Stimulated activated CD4-positive, alpha-beta T cell treated with anti-CD3 and anti-CD28 coated beads, TNF-alpha, amount 100 ng/mL, for 48 hours (primary cell): ENCODE measurements around the gene CRYGN.

ENCODE experiments used
- DNase-seq, 3 donors: peaks; one replicate each; pipeline ENCODE4 v3.0.0-alpha.2; 2020; ENCODE audit warnings: low read depth in 3 of 3

The CRYGN gene, protein sequence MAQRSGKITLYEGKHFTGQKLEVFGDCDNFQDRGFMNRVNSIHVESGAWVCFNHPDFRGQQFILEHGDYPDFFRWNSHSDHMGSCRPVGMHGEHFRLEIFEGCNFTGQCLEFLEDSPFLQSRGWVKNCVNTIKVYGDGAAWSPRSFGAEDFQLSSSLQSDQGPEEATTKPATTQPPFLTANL

DNA sequence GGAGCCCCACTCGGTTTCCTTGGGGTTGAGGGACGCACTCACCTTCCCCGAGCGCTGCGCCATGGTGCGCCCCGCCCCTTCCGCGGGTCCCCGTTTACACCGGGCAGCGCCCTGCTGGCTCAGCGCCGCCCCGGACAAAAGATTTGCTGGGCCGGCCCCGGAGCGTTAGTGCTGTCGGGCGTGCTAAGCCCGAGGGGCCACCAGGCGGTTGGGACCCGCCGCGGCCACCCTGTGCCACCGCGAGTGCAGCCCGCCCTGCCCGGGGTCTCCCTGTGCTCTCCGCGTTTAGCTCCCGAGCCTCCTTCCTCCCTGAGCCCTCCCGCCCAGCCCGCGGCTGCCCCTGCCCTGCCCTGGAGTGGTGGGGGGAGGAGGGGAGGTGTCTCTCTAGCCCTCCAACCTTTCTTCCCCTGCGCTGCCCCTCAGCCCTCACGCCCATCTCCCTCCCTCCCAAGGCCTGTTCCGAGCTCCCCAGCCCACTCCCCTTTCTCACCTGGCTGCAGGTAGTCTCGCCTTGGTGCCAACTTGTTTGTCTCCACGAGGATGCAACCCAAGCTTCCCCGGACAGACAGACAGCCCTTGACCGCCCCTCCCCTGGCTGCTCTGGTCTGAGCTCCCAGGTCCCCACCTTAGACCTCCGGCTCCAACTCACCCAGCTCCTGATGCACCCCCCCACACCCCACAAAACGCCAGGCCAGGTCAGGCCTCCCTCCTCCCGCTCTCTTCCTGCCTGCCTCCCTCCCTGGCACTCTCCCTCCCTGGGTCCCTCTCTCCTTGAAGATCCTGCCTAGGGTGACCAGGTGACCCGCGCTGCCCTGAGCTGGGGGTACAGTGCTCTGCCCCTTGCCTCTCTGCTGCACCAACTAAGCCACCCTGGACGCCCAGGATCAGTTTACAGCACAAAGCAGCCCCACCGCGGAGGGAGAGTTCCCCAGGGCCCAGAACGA is at the start of gene CRYGN:
Gene CRYGN, minus strand, starts transcription at position 287 of the 944 bp plus-strand sequence. Its CDS starts 224 bp downstream, at position 63.
- no peak for DNase-seq

DNA sequence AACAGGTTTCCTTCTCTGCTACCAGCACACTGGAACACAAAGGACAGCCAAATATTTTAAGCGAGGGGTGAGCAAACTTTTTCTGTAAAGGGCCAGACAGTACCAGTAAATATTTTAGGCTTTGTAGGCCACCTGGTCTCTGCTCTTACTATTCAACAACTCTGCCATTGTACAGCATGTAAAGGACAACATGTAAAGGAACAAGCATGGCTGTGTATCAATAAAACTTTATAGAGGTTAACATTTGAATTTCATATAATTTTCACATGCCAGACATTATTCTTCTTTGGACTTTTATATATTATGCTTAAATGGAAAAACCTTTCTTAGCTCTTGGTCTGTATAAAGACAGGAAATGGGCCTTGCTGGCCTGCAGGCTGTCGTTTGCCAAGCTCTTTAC is 49.6 kb upstream of the CRYGN start:
- DNase-seq, result no peak

DNA sequence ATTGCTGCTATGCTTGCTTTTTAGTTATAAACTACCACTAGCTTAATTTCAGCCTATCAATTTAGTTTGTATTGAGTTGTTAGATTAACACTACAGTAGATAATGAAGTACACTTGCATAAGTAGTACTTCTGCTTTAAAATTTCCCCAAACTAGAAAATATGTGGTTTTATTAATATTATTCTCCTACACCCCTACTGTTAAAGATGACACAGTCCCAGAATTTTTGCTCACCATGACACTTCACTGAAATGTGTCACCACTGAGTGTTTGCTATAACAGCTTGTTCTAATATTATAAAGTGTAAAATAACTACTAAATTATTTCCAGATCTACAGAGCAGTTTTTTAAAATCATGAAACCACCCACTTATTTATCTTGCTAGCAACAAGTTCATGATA is 48.2 kb upstream of the CRYGN start:
- DNase-seq, result no peak

DNA sequence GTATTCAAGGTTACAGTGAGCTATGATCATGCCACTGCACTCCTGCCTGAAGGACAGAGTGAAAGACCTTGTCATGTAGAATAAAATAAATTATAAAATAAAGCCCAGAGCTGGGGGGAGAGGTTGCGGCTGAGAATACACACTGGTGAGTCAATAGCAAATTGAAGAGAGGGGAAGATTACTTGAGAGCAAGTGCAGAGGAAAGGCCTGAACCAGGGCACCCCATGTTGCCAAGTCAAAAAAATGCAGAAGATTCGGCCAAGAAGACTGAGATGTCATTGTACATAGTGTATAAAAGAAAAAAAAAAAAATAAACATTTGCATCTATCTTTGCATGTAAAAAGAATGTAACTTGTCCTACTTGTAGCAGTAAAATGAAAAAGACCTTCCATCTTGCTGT is 47.3 kb upstream of the CRYGN start:
- no peak for DNase-seq

DNA sequence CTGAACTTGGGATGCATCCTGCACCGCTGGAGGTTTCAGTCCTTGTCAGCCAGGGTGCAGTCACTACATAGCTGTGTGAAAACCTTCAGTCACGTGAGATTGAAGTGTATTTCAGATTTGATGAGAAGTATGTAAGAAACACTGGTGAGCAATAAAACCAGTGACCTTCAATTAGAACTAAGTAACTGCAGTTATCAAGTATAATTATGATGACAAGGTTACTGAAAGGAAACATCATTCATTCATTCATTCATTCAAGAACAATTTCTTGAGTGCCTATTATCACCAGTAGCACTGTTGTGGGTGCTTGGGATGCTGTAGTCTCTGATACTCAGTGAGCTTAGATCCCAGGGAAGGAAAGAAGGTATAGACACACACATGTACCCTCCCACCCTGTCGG is 46.1 kb upstream of the CRYGN start:
- DNase-seq, result no peak

DNA sequence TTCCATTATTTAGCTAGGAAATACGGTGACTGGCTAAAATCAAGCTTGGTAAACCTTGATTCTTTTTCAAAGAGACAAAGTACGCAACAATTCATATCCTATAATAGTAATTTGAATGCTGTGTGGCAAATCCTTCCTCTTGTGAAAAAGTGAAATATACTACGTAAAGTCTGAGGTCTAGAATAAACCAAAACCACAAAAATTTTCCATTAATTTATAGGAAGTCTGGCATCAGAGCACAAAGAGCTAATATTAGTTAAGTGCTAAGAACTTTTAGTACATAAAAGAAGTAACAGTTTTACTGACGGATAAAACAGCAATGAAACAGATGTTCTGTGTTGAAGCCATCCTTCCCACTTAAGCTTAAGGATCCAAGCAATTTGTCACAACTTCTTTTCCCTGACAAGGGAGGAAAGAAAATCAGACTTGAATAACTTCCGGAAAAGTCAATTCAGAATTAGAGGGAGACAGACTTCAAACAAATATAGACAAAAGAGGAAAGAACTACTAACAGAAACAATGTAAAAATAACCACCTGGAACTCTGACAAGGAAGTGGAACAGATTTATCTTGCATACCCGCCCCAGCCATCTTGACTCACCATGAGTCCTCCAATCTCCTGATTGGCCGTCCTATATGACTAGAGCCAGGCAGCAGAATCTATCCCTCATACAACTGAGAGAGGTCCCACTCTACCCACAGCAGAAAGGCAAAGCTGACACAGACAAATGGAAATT is 45.2 kb upstream of the CRYGN start:
- DNase-seq, result peak in 2 of 3 donors; percentile 19 to 33

DNA sequence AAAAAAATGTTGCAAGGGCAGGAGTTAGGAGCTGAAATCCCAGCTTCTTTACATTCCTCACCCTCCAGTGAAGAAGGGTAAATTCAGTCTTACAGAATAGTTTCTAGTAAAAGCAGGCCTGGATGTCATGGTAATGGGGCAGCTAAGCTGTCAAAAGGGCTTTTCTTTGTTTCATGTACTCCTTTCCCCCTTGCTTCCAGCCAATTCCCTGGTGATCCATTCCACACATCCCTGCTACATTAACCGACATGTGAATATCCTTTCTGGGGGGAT is 43.7 kb upstream of the CRYGN start:
- no peak for DNase-seq

DNA sequence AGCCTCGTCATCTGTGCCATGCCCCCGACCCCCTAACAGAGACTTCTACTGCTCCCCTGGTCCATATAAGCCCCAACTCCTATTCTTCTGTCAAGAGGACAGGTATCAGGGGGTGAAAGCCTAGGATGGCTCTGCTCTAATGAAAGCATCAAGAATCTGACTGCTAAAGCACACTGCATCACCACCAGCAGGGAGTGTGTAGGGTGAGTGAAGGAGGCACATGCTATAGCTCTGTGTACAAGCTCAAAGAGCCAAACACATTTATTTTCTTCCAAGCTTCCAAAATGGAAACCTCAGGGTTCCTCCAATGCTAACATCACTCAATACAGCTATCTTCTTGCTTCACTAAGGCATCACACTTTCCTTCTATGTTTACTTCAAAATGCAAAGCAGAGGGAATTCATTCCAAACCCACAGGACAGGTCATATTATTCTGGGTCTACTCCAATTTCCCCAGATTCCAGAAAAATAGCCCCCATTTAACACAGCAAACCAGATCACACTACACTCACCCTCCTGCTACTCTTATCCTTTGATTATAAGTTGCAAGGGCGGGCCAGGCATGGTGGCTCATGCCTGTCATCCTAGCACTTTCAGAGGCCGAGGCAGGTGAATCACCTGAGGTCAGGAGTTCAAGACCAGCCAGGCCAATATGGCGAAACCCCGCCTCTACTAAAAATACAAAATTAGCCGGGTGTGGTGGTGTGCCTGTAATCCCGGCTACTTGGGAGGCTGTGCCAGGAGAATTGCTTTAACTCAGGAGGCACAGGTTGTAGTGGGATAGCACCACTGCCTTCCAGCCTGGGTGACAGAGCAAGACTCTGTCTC is 43.2 kb upstream of the CRYGN start:
- no peak for DNase-seq

DNA sequence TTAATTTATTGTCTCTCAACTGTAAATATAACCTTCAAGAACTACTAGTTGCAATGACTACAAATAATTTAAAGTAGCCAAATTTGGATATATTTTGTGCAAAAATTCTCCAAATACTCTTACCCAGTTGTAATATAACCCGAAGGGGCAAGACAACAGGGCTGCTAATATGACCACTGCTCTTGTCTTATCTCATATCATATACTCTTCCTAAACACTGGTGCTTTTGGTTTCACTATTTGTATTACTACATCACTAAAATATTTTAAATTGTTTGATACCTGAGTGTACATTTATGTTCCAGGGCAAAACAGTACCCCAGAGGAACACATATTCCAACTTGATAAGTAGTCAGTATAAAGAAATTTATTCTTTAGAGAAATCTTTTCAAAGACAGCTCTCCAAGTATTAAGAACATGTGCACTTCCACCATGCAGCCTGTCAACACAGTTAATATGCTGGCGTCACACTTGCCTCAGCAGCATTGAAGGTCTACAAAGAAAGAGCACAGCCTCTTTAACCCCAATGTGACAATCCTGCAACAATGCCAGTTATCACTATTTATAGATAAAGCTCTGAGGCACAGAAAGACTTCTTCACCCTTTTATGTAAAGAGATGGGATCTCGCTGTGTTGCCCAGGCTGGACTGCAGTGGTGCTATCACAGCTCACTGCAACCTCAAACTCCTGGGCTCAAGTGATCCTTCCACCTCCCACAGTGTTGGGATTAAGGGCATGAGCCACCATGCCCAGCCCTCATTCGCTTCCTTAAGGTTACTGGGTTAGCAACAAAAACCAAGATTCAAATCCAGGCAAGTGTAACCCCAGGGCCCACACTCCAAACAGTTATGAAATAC is 41.9 kb upstream of the CRYGN start:
- DNase-seq, result no peak

DNA sequence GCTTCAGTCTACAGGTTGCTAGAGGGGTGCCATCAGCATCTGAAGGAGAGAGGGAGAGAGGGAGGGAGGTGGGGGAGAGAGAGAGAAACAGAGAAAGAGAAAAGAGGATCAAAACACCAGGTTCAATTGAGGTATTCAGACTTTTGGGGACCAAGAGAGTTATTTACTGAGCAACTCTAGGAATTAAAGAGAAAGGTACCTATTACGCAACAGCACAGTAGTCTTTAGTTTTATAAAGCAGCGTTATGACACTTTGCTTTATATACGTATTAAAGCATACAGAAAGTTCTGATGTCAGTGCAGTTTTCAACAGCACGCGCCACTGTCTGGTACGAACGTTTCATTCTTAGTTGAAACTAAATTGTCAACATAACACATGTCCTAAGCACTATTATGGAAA is 37.9 kb upstream of the CRYGN start:
- DNase-seq, result no peak

DNA sequence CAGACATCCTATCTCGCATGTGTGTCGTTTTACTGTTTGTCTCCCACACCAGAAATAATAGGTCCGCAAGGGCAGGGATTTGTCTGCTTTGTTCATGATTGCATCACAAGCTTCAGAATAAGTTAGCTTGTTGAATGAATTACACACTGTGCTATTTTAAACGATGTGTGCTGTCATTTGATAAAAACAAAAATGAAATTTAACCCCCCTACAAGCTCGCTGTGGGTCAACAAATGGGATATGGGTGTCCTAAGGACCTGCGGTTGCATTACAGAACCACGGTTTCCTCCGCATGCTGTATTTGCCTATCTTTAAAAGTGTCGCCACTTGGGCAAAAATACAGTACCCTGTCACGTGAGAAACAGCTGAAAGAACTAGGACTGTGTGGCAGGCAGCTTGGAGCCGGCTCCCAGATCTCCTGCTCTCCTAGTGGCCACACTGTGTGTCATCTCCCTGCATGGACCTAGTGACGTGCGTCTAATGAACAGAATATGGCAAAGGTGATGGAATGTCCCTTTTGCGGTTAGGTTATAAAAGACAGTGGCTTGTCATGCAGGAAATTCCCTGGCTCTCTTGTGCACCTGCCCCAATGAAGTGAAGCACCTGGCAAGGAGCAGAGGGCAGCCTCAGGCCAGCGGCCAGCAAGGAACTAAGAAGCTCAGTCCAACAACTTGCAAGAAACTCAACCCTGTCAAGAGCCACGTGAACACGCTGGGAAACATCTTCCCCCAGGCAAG is 32.9 kb upstream of the CRYGN start:
- DNase-seq, result no peak

DNA sequence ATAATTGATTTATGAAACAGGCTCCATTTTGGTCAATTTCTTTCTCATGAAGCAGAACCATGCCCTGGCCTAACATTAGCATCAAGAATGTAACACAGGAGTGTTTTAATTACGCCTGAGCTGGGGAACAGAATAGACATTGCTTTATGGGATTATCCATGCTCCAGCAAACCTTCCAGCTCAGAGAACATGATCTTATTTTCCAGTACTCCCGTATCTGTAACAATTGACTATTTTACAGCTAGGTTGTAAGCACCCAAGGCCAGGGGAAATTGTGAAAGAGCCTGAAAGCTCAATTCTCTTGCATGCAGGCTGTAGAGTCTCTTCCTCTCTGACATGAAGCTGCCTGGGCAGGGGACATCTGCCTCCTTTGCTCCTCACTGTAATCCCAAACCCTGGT is 30.8 kb upstream of the CRYGN start:
- no peak for DNase-seq

DNA sequence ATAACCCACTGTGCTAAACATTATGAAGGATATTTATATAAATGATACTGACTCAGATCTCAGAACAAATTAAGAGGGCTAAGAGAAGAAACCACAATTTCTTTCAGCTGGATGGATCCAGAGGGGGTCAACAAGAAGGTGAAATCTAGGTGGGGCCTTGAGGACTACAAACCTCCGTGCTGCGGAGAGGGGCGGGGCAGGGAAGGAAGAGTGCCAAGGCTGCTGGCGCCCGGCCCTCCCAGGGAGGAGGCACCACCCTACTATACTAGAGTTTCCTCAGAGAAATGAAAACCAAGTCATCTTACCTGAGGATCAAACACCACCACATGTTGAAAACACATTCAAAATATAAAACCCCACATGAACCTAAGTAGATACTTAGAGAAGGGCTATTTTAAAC is 29.3 kb upstream of the CRYGN start:
- no peak for DNase-seq

DNA sequence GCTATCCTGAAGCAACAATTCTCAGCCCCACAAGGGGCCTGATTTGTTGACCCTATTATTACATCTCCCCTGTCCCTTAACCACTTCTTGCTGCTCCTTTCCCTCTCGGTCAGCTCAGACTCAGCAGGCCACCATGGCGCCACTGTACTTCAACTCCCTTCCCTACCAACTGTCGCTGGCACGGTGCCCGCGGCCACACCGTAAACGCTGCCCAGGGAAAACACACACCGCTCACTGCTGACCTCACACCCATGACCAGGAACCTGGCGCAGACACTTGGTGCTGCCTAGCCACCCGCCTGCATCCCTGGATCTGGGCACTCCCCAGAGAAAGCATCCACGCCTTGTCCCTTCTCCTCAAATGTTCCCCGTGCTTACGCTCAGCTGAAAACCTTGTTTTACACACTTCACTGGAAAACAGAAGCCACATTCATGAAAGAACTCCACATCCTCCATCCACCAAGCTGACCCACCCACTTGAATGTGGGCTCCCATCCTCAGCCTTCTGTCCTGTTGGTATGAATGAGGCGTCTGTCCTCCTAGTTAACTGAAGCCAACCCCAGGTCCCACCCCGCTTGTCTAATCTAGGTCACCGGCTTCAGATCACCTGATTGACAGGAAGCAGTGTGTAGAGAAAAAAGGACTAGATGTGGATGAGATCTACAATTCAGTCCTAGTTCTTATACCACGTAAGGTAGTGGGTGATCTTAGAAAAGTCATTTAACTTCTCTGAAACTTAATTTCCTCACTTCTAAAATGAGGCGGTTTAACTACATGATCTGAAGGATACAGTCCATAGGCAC is 28.5 kb upstream of the CRYGN start:
- no peak for DNase-seq

DNA sequence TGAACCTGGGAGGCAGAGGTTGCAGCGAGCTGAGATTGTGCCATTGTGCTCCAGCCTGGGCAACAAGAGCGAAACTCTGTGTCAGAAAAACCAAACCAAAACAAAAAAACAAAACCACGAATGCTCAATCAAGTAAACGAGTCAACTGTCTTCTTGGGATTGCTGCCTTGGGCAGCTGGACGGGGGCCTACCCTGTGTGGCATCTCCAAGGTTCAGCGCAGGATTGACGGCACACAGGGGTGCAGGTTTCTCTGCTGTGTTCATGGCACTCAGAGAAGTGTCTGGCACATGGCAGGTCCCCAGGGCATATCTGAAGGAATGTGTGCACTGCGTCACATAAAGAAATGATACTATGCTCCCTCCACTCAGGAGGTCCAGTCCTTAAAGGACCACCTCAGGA is 25.2 kb upstream of the CRYGN start:
- DNase-seq, result no peak

DNA sequence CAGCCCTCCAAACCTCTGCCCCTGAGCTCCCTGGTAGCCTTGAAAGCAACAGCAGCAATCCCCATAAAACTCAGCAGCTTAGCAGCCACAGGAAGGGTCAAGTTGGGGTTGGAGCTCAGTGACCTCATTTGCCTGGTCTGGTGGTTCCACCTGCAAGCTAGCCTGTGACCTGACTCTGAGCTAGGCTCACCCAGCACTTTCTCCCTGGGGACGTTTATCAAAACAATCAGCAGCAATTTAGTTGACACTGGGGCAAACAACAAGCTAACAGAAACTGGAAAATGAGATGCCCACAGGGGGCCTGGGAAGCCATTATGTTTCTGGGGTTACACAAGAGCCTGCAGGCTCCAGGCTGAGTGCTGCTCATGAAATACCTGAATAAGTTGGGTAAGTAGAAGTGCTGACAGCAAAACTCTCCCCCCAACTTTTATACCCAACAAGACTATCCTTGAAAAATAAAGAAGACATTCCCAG is 22.4 kb upstream of the CRYGN start:
- no peak for DNase-seq

DNA sequence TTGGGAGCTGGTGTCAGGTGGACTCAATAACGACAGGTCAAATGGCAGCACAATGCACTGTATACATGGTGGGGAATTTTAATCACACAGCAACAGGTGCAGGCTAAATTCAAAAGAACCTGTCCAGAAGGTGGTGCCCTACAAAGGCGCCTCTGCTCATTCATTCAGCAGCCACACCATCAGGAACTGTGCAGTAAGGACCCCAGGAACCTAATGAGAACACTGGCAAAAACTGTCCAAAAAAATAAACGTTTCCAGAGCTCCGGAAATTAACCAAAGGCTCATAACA is 21.9 kb upstream of the CRYGN start:
- DNase-seq, result no peak

DNA sequence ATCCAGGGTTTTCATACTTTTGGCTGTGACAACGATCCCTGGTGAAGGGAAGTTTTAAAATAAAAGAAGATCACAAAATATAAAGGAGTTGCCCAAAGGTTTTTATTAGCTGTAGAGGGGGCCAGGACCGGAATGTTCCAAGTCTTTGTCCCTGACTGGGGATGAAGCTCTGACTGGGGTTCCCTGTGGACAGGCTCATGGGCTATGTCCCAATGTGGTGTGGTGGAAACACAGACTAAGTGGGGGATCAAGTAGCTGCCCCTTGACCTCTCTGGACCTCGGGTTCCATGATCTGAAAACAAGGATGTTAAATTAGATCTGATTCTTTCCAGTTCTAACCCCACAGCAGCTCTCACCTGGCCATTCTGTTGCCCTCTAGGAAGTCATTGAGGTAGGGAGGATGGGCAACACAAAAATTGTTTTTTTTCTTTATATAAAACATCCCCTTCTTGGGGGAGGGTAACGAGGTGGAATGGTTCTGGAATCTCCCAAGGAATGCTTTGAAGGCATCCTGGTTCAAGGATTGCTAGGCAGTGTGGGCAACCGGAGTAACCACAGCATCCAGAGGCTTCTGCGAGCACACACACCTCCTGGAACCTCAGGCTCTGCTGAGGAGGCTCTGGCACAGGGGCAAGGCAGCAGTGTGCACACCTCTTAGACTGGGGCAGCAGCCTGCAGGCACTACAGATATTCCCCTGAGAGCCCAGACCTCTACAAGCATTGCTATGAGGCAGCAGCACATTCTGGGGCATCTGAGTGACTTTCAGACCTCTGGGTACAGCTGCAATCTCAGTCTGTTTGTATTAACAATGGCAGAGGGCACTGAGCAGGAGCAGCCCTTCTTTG is 21.4 kb upstream of the CRYGN start:
- DNase-seq, result no peak

DNA sequence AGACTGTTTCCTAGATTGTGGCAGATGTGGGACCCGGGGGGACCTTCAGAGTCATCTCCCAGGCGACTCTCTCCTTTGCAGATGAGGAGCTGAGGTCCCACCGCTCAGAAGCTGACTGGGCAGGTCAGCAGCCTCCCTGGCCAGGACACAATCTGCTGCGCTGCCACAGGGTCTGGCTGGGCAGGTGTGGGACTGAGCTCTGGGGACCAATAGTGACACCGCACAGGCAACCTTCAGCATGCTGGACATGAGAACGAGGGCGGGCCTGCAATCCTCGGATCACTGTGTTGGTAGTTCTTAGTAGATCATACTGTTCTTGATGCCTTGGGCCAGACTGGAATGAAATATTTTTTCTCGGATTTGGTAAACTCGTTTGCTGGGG is 20.5 kb upstream of the CRYGN start:
- DNase-seq, result no peak
